Spleen (tissue), 7 donors: Measurements from ENCODE around the gene DNM3.

Experiments used
- CTCF ChIP-seq, 11 experiments: fragments of 200-600 bp in 7 of 11; fragments of 450-650 bp in 4 of 11; sonication (generic) in 4 of 11; IDR thresholded peaks in 8 of 11; conservative IDR thresholded peaks in 3 of 11; 1 replicate in 7 of 11; 2 replicates in 4 of 11; pipeline versions ENCODE4 v1.4.0 to v1.8.0; 2016 to 2021; ENCODE audit warnings: antibody characterized with exemption in 11 of 11, inconsistent platforms in 4 of 11, mild to moderate bottlenecking in 1 of 11
- POLR2A ChIP-seq, 3 donors: fragments of 450-650 bp; IDR thresholded peaks; one replicate each; pipeline ENCODE4 v1.5.1; 2017; ENCODE audit warnings: antibody characterized with exemption in 3 of 3, mild to moderate bottlenecking in 1 of 3
- donor health status: DM: no; HTN: no; CAD: no; lungs with moderate emphysema.
- donor health status: DM: no; HTN: no; CAD: no.
- donor health status: DM: no; HTN: no; CAD: no.

GRCh38 chr1:172456344-172456769 is 615.1 kb downstream of the DNM3 start:
- no peak for TF ChIP-seq CTCF (IDR thresholded peaks at IDR 0.05 in 8 of 11, conservative IDR thresholded peaks at IDR 0.05 in 3 of 11)
- no peak for TF ChIP-seq POLR2A (IDR thresholded peaks at IDR 0.05)
